Retinal pigment epithelial cell (primary cell): ENCODE data around the gene ADGRD1.

ENCODE experiments used
- DNase-seq: peaks from one replicate; pipeline ENCODE4 v3.0.0-alpha.2; 2010; ENCODE audit warnings: low read depth
- H3K4me3 ChIP-seq: 2 replicates; pipeline ENCODE4 v1.5.1; 2011; ENCODE audit warnings: mild to moderate bottlenecking, low read length, control low read depth, moderate library complexity
- TF ChIP-seq, protein P1 (sequence below): conservative IDR thresholded peaks from 2 replicates; pipeline ENCODE4 v1.5.1; 2011; ENCODE audit warnings: low read depth, low read length, control low read depth, inconsistent platforms

ADGRD1 gene

DNA sequence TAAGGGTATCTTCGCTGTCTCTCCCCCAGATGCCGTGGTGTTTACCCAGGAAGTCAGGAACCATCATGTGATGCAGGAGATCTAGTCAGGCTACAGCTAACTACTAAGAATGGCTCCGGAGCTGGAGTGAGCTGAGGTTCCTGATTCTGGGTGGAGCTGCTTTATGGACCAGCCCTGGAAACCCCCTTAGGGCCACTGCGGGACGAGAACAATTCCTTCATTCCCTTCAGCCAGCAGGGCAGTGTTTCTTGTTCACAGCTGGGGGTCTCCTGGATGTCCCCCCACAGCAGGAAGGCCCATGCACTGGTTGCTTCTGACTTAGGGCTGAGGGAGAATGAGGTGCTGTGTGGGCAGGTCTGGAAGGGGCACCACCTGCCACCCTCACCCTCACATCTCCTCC is 199.3 kb downstream of the ADGRD1 start:
- TF ChIP-seq, protein P1, sequence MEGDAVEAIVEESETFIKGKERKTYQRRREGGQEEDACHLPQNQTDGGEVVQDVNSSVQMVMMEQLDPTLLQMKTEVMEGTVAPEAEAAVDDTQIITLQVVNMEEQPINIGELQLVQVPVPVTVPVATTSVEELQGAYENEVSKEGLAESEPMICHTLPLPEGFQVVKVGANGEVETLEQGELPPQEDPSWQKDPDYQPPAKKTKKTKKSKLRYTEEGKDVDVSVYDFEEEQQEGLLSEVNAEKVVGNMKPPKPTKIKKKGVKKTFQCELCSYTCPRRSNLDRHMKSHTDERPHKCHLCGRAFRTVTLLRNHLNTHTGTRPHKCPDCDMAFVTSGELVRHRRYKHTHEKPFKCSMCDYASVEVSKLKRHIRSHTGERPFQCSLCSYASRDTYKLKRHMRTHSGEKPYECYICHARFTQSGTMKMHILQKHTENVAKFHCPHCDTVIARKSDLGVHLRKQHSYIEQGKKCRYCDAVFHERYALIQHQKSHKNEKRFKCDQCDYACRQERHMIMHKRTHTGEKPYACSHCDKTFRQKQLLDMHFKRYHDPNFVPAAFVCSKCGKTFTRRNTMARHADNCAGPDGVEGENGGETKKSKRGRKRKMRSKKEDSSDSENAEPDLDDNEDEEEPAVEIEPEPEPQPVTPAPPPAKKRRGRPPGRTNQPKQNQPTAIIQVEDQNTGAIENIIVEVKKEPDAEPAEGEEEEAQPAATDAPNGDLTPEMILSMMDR: no peak
- no peak for DNase-seq

DNA sequence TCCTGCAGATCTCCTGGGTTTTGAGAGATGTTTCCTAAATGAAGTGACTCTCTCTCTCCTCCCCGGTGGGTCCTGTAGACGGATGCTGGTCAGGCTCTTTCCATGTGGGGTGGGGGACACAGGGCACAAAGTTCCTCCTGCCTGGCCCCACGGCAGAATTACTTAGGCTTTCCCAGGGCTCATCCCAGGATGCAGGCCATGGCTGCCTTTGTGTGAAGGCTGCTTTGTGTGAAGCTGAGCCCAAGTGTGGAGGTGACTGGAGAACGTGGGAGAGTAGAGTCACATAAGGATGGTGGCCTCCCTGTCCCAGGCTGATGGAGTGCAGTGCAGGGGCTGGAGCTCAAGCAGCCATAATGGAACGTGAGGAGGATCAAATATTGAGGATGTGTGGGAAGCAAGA is 200.2 kb downstream of the ADGRD1 start:
- no peak for DNase-seq
- no peak overlapping the region for H3K4me3 ChIP-seq
- TF ChIP-seq, protein P1: no peak

More for the DNA sequence above, 199.3 kb downstream of the ADGRD1 start:
- H3K4me3 ChIP-seq: no peak overlapping the region

DNA sequence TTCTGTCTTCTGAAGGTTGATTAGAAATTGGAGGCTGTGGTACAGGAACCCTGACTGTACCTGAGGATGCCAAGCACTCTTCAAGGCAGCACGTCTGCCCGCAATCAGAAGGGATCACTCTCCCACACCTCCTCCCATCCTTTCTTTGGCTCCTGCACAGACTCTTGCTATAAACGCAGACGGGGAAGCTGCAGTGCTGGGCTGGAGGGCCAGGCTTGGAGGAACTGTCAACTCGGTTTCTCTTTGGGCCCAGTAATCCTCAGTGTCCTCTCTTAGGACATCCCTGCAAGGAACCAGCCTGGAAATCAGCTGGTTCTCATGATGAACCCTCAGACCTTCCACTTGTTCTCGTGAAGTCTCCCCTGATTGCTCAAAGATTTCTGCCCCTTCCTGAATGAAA is 201.4 kb downstream of the ADGRD1 start:
- no peak for DNase-seq
- TF ChIP-seq, protein P1: no peak
- no peak overlapping the region for H3K4me3 ChIP-seq

DNA sequence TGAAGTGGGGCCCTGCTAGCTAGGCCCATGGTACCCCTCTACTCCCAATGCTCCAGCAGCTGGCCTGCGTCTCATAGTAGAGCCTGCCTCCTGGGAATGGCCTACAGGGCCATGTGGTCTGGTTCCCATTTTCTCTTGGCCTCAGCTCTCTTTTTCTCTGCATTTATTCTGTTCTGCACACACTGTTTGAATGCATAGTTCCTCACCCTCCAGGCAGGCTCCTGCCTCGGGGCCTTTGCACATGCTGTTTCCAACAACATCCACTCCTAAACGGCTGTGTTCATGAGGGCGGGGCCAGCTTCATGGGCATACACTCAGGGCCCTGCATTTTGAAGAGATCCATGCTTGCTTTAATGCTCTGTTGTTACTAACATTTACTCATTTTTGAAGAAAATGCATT is 204.0 kb downstream of the ADGRD1 start:
- no peak for DNase-seq
- no peak overlapping the region for H3K4me3 ChIP-seq
- TF ChIP-seq, protein P1: no peak

DNA sequence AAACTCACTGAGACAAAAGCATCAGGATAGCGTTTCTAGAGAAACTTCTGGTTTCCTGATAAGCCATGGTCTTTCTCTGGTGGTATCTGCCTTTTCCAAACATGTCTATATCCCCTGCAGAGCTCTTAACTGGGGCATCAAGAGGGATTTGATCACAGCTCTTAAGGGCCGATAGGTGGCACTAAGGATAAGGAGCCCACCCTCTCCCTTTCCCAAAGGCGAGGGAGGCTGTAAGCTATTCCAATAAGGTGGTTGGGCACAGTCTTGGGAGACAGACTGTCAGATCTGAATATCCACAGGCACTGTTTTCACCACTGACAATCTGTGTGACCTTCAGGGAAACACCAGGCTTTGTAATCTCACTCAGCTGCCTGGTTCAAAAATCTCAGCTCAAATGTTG is 206.0 kb downstream of the ADGRD1 start:
- TF ChIP-seq, protein P1: no peak
- no peak overlapping the region for H3K4me3 ChIP-seq
- DNase-seq: no peak

DNA sequence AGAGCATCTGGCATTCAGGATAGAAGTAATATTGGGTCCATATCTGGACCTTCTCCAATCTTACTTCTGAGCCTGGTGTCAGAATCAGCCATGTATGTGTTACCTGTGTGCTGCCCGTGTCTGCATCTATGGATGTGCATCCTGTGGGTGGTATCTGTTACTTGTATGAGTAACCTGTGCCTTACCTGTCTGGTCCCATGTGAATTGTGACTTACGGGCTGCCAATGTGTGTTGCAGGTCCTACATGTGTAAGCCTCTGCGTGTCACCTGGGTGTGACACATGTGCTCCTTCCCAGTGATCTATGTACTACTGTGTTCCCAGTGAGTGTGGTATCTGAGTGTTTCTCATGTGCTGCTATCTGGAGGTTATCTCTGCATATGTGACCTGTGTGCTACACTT is 208.4 kb downstream of the ADGRD1 start:
- DNase-seq: no peak
- no peak overlapping the region for H3K4me3 ChIP-seq
- TF ChIP-seq, protein P1: no peak

DNA sequence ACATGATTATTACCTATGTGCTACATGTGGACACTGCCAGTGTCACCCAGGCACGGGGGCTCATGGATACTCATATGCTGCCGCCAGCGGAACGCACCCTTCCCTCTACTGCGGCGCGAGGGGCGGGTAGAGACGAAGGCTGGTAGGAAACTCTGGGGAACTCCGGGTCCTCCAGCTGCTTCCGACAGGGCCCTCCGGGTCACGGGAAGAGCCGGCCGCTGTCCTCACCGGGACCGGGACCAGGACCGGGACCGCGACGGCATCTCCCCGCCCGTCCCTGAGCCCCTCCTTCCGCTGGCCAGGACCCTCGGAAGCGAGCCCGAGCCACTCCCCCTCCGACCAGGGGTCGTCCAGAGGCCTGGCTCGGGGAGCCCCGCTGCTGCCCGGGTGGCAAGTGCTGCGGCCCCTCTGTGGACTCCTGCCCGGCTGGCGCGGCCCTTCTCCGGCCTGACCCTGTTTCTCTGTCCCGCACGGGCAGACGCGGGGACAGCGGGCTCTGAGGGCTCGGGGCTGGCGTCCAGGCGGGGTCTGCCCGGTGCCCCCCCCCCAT is 209.6 kb downstream of the ADGRD1 start:
- TF ChIP-seq, protein P1: no peak
- no peak overlapping the region for H3K4me3 ChIP-seq
- no peak for DNase-seq
